Stimulated activated naive CD4-positive, alpha-beta T cell (primary cell): ENCODE measurements around the gene BAD.

Experiments
- DNase-seq, 6 experiments: peaks; one replicate each; lab custom pipeline; 2025; lab: John Stamatoyannopoulos, UW

BAD gene

DNA sequence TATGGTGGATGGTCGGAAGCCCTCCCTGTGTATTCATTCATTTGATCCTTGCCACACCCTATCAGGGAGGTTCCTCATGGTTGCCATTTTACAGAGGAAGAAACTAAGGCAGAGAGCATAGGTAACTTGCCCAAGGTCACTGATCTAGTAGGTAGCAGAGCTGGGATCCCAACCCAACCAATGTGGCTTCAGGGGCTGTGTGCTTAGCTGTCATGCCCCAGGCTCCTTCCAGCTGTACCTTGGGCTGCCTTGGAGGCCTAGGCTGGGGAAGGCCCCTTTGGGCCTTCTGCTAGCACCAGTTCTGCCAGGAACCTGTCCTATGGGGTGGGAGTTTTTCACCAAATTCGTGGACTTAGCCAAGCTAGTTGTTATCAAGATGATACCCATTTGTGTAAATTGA lies 8.6 kb downstream of the BAD start:
- DNase-seq = no peak

DNA sequence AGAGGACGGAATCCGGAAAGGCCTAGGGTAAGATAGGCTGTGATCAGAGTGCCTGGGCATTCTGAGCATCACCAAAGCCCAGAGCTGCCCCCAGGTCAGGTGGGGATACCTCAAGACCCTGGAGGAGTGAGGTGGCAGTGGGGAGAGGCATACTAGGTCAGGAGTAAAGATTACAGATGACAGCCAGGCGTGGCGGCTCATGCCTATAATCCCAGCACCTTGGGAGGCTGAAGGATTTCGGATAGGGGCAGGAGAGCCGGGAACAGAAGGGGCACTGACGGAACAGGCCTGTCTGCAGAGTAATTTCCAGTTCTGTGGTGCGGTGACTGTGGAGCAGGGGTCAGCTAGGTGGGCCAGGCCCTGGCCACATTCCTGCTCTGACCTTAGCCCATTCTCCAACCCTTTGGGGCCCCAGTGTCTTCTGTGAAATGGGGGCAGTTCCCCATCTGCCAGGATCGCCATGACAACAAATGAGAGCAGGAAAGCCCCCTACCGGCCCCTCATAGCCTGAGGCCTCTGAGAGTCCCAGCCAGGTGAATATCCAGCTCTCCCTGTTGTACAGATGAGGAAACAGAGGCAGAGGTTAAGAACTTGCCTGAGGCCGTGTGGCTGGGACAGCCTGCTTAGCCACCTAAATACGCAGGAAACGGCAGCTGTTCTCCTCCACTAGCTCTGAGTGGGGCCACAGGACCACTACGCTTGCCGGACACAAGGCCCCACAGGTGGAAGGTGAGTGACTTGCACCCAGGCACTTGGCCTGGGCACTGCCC lies 9.2 kb downstream of the BAD start:
- no peak for DNase-seq

DNA sequence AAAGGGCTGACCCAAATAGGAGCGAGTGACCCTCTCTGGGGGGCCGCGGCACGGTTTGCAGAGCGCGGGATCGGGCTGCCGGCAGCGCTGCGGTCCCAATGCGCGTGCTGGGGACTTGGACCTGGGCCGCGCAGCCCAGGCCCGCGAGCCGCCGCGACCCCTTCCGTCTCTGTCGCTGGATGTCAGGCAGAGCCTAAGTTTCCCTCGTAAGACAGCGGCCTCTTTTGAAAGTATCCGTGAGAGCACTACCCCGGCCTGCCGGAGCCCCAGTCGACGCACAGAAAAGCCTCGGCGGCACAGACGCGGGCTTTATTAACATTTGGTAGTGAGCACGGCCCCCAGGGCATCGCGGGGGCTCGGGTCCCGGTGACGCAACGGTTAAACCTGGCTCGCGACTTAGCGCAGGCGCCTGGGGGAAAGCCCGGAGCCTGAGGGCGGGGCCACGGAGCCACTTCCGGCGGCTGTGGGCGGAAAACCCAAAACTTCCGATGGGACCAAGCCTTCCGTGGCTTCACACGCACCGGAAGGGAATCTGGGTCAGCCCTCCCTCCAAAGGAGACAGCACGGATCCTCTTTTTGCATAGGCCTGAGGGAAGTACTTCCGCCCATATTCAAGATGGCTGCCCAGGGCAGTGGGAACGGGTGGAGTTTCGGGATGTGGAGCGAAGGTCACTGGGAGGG lies 14.8 kb downstream of the BAD start:
- DNase-seq = peak; percentile 95 to 98 (median 96)

DNA sequence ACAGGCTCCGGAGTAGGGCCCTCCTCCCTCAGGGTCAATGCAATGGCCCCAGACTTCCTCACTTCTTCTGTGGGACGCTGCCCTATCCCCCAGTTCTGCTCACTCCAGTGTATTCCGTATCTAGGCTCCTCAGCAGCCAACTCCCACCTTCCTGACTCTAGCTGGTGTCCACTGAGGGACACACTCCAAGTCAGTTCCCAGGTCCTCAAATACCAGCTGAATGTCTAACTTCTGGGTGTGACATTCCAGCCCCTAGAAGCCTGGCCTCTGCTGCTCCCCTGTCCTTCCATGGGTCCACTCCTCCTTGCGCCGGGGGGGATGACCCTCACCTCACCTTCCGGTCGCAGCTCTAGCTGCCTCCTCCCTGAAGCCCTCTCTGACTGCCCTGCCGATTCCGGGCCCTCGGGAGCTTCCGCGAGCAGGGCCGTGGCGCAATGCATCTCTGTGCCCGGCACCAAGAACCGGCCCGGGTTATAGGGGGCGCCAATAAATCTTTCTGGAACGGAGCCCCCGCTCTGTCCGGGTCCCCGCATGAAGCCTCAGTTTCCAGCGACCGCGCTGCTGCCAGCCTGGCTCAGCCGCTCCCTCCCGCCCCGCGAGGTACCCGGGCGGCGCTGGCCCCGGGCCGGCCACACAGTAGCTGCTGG lies 15.4 kb downstream of the BAD start:
- DNase-seq = peak in 2 of 6 experiments; percentile 50 to 51

DNA sequence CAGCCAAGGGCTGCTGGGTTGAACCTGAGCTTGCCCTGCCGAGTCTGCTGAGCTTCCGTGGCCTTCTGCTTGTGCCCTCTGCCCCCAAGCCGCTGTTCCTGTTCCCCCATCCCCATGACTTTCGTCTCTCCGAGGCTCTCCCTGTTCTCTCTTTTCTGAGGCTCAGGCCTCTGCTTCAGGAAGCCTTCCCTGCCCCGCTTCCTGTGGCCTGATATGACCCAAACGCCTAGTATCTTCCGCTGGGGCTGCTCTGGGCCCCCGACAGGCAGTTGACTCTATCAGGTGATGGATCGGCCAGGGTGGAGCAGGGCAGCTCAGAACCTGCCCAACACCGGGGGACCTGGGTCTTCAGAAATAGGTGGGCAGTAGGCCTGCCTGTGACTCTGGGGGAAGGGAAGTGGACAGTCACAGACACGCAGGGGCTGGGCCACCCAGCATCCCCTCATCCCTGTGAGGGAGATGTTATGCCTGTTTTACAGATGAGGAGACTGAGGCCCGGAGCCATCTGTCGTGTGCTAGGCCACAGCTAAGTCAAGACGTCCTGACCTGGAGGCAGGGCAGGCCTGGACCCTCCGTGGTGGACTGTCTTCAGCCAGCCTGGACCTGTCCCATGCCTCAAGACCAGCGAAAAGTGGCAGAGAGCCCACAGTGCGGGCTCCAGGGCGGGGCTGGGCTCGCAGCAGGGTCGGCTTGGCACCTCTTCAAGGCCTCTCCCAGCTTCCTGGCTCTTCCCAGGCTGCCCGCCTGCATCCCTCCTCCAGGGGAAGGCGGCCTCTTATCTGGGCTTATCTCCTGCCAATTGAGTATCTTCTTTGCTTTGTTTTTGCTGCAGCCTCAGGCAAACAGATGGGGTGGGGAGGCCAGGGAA lies 16.2 kb downstream of the BAD start:
- DNase-seq = no peak

DNA sequence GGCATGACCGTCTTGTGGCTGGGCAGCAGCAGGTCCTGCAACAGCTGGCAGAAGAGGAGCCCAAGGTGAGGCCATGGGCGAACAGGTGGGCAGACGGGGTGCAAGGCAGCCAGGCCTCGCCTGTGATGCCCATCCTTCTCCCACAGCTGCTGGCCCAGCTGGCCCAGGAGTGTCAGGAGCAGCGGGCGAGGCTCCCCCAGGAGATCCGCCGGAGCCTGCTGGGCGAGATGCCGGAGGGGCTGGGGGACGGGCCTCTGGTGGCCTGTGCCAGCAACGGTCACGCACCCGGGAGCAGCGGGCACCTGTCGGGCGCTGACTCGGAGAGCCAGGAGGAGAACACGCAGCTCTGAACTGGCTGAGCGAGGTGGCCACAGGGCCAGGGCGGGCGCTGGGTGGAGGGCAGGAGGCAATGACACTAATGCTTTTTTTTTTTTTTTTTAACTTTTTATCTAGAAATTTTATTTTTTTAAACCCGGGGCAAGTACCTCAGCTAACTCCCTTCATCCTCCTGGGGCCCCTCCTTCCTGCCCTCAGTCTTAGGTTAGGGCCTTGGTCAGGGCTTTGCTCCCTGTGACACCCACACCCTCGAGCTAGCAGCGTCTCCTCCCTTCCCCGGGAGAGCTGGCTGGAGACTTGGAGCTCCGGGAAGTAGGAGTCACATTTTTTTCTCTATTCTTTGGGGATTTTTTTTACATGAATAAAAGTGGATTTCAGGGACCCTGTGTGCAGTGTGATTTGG lies 17.1 kb downstream of the BAD start:
- no peak for DNase-seq

DNA sequence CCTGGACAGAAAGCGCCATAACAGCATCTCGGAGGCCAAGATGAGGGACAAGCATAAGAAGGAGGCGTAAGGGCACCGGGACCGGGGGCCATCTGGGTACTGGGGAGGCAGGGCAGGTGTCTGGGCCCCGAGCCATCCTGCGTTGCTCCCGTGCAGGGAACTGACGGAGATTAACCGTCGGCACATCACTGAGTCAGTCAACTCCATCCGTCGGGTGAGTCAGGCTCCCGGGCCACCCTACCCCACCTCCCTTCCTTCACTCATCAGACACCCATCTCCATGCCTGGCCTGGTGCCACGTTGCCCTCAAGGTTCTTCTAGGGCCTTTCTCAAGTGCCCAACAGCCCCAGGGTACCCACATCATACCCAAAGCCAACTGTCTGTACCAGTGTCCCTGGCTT lies 18.1 kb downstream of the BAD start:
- DNase-seq = no peak

DNA sequence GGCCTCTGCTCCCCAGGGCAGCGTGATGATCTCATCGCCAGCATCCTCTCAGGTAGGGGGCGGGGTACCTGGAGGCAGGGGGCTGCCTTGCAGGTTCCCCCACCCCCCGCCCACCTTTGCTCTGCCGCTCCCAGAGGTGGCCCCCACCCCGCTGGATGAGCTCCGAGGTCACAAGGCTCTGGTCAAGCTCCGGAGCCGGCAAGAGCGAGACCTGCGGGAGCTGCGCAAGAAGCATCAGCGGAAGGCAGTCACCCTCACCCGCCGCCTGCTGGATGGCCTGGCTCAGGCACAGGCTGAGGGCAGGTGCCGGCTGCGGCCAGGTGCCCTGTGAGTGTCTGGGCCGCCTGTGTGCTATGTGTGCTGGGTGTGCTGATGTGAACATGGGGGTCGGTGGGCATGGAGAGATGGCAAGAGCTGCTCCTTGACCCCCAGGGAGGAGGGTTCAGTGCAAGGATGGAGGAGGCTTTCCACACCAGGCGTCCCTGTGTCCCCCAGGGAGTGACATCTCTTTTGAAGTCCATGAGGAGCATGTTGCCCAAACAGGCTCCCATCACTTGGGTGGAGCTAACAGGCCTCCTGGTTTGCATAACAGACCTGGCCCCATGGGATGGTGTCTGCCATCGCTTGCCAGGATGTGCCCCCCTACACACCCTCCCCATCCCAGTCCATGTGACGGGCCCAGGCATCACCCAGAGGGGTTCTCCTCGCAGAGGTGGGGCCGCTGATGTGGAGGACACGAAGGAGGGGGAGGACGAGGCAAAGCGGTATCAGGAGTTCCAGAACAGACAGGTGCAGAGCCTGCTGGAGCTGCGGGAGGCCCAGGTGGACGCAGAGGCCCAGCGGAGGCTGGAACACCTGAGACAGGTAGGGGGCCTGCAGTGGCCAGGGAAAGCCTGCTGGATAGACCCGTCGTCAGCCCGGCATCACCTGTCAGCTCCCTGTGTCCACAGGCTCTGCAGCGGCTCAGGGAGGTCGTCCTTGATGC lies 19.0 kb downstream of the BAD start:
- DNase-seq = no peak

DNA sequence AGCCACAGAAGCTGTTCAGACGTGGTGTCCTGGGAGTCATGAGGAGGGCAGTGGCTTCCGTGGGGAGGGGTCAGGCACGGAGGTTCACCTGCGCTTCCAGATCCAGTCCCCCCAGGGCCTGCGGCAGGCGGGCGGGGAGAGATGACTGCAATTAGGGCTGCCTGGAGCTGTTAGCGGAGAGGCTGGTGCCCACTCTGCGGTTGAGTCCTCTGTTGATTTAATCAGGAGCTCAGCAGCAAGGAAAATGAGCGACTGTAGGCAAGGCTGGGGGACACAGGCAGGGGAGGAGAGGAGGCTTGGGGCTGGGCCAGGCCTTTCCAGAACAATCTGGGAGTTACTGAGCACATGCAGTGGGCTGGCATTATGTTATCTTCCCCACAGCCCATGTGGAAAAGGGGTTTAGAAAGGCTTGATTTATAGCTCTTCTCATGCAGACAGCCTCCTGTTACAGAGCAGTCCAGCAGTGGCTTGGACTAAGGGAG lies 20.1 kb downstream of the BAD start:
- no peak for DNase-seq

DNA sequence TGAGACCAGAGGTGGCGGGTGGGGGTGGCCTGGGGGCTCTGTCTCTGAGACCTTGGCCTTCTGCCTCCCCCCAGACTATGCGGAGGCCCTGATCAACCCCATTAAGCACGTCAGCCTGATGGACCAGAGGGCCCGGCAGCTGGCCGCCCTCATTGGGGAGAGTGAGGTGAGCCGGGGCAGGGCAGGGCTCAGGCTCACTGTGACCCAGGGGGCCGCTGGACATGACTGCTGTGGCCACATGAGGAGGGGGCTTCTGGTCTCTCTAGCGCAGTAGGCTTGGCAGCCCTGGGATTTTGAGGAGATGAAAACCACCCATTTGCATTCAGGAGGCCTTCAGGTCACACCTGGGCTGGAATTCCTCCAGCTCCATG lies 20.5 kb downstream of the BAD start:
- no peak for DNase-seq

DNA sequence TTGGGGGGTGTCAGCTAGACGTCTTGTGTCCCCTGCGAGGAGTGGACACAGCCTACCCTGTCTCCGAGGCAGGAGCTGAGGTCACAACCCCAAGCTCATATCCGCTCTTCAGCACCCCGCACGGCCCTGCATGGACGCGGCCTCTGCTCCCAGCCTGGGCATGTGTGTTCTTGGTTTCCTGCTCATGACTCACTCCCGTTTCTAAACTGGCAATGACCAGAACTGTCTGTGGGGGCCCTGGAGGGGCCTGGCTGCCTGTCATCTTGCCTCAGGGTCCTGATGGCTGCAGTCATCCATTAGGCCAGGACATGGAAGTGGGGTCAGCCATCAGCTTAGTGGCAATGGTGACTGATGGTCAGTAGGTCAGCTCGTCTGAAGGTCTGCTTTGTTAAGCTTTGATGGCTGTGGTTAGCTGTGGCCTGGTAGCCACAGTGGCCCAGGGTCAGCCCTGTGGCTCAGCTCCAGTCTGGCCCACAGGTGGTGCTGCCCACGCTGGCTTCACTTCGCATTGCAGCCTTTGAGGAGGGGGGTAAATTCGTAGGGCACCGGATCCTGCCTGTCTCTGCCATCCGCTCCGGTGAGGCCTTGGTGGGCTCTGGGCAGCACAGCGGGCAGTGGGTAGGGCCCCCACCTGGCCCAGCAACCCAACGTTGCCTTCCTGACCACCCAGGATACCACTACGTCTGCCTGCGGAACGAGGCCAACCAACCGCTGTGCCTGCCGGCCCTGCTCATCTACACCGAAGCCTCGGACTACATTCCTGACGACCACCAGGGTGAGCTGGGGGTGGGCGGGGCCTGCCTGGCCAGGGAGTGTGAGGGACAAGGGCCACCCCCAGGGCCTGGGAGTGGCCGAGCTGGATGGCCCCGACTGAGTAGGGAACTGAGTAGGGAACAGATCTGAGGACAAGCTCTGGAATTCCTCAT lies 21.2 kb downstream of the BAD start:
- no peak for DNase-seq

DNA sequence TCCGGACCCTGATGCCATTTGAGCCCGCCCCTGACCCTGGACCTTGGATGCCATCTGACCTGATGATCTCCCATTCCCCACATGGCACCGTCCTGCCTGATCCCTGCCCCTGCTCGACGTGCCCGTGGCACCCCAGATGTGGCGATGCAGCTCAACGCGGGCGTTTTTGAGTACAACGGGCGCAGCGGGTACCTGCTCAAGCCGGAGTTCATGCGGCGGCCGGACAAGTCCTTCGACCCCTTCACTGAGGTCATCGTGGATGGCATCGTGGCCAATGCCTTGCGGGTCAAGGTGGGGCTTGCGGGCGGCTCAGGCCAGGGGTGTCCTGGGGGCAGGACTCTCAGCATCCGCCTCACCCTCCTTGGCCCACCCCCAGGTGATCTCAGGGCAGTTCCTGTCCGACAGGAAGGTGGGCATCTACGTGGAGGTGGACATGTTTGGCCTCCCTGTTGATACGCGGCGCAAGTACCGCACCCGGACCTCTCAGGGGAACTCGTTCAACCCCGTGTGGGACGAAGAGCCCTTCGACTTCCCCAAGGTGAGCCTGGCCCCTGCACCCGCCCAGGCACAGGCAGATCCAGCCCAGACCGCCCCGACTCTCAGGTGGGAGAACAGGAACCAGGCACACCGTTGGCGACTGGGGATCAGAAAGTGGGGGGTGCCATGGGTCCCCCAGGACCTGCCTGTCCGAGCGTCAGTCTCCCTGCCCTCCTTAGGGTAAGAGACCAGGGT lies 22.0 kb downstream of the BAD start:
- DNase-seq = no peak

DNA sequence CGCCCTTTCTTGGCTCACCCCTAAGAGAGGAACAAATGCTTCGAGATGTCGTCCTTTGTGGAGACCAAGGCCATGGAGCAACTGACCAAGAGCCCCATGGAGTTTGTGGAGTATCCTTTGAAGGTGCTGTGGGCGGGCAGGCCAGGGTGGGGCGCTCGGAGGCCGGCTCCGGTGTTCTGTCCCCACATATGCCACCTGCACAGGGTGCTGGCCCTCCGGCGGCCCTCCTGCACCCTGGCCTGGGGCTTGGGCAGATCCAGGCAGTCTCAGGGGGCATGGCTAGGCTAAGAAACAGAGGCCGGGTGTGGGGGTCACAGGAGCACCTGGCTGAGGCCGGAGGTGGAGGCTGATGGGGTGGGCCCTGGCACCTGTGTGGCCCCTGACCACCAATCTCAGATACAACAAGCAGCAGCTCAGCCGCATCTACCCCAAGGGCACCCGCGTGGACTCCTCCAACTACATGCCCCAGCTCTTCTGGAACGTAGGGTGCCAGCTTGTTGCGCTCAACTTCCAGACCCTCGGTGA lies 22.8 kb downstream of the BAD start:
- DNase-seq = no peak

DNA sequence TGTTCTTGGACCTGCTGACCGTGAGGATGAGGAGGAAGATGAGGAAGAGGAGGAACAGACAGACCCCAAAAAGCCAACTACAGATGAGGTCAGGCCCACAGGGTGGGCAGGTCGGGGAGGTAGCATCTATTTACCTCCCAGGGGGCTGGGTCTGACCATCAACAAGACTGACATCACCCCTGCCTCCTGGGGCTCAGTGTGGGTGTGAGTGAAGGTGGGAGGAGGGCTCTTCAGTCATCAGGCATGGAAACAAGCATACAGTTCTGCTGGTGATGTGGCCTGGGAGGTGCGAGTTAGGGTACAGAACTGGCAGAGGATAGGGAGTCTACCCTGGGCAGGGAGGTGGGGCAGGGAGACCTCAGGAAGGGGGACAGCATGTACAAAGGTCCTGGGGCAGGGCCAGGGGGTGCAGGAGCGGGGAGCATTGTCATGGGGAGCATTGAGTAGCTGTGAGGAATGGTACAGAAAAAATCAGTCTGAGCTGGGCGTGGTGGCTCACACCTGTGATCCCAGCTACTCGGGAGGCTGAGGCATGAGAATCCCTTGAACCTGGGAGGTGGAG lies 24.2 kb downstream of the BAD start:
- no peak for DNase-seq

DNA sequence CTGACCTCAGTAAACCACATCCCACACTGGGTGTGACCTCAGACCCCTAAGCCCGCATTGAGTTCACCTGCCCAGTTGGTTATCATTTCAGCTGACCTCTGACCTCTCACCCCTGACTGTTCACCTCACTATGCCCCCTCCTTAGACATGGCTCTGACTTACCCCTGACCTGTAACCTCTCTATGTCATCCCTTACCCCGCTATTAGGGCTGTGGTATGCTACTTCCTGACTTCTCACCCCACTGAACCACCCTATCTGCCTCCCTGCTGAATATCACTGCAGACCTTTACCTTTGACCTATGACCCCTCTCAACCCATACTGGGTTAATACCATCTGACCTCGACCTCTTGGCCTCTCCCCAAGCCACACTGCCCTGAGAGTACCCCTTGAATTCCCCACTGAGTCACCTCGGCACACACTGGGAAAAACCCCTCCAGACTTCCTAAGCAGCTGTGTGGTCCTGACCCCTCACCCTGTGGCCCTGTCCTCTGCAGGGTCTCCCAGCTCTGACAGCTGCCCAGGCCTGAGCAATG lies 24.9 kb downstream of the BAD start:
- DNase-seq = no peak

DNA sequence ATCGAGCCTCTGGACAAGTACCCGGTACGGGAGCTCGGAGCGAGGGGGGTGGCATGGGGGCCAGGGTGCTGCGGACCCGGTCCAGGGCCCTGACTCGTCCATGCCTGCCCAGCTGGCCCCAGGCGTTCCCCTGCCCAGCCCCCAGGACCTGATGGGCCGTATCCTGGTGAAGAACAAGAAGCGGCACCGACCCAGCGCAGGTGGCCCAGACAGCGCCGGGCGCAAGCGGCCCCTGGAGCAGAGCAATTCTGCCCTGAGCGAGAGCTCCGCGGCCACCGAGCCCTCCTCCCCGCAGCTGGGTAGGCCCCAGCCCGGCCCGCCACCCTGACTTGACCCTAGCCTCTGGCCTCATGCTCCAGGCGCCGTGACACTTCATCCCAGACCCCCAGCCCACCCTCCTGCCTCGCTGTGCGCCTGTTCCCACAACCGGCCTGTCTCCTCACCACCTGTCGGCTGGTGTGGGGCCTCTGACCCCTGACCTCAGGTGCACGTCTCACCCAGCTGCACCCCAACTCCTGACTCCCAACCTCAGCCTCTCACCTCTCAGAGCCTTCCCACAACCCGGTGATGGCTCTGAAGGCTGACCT lies 25.4 kb downstream of the BAD start:
- no peak for DNase-seq

DNA sequence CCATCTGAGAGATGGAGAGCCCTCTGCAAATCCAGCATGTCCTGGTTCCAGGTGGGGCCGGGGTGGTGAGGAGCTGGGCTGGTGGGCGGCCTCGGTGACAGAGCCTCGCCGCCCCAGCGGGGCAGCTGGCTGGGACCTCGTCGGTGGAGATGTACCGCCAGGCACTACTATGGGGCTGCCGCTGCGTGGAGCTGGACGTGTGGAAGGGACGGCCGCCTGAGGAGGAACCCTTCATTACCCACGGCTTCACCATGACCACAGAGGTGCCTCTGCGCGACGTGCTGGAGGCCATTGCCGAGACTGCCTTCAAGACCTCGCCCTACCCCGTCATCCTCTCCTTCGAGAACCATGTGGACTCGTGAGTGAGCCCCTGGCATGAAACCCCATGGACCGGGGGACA lies 26.1 kb downstream of the BAD start:
- no peak for DNase-seq
